Activated CD4-positive, alpha-beta memory T cell treated with anti-CD3 and anti-CD28 coated beads for 36 hours (primary cell): Measurements from ENCODE around the gene KCTD16. TPM values are rescaled to one million over a fixed set of nuclear protein-coding genes. Genes with fewer than 3 reads are reported as not detected.

Experiments
- CTCF ChIA-PET: fragments of 350-600 bp; sonication (Branson Sonifier 250); formaldehyde crosslinking; loops from one replicate; lab custom pipeline; 2021; ENCODE audit warnings: antibody characterized with exemption, inconsistent platforms; lab: Charles Lee
- POLR2A ChIA-PET: fragments of 350-600 bp; sonication (Branson Sonifier 250); formaldehyde crosslinking; loops from one replicate; lab custom pipeline; 2021; ENCODE audit warnings: antibody characterized with exemption; lab: Charles Lee
- DNase-seq: peaks from one replicate; pipeline ENCODE4 v3.0.0-alpha.2; 2020
- H3K27ac Mint-ChIP-seq: one replicate; pipeline ENCODE4 v1.8.0; 2021; ENCODE audit warnings: mixed read lengths
- H3K27me3 Mint-ChIP-seq: one replicate; pipeline ENCODE4 v1.8.0; 2021; ENCODE audit warnings: mixed read lengths
- H3K36me3 Mint-ChIP-seq: one replicate; pipeline ENCODE4 v1.8.0; 2021; ENCODE audit warnings: mixed read lengths
- H3K4me1 Mint-ChIP-seq: one replicate; pipeline ENCODE4 v1.8.0; 2021; ENCODE audit warnings: low read depth, mixed read lengths
- H3K4me3 Mint-ChIP-seq: one replicate; pipeline ENCODE4 v1.8.0; 2021; ENCODE audit warnings: mild to moderate bottlenecking, mixed read lengths
- H3K9me3 Mint-ChIP-seq: one replicate; pipeline ENCODE4 v1.8.0; 2021; ENCODE audit warnings: mixed read lengths
- intact Hi-C: fragments of 100-400 bp; cut with micrococcal nuclease; formaldehyde crosslinking; loops from one replicate; pipeline ENCODE4 v1.15.1; 2023
- total RNA-seq, 2 experiments: library from RNA; stranded (reverse); gene quantifications; one replicate each; pipeline ENCODE4 v1.2.3, GENCODE V29; 2021

KCTD16 gene
- total RNA-seq, 2 experiments from 2014 or later = 0.24 to 0.27 TPM

DNA sequence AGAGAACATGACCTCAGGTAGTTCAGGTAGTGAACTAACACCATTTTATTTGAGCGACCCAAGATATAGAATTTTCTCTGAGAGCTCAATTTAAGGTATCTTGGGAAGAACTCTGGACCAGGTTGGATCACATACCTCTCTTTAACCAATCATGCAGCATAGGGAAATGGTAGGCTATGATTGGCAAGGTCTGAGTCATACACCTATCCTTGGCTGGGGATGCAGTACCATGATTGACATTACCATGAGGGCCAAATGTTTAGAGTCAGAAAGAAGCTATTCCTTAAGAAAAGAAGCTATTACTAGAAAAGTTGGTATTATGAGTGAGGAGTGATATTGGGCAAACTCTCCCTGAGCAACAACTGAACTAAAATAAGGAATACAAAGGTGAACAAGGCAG lies 258.7 kb downstream of the KCTD16 start:
- no peaks in the 10 kb centered on the region for H3K4me1 Mint-ChIP-seq
- H3K9me3 Mint-ChIP-seq = peaks cover 3% of the 10 kb centered on the region
- no peak overlapping the region for H3K27ac Mint-ChIP-seq
- POLR2A ChIA-PET = no interaction called here
- H3K27me3 Mint-ChIP-seq = no peaks in the 10 kb centered on the region
- no peak overlapping the region for H3K4me3 Mint-ChIP-seq
- no peaks in the 10 kb centered on the region for H3K36me3 Mint-ChIP-seq
- DNase-seq = no peak
- intact Hi-C loops = no loop called here
- CTCF ChIA-PET = no interaction called here

DNA sequence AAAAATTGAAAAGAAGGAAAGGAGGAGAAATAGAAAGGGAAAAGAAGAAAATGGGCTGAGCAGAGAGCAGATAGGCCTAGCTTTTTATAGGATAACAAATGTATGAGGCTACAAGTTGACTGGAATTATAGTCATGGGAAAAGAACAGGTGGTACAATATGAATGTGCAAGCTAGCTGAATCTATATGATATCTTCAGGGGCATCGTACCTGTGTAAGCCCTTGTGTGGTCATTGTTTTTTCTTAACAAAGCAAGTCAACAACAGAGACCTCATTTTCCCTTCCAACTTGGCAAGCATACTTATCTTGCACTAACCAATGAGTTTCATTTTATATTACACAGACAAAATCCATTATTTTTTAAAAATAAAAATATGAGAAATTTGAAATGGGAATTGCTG lies 259.2 kb downstream of the KCTD16 start:
- no peak for DNase-seq
- intact Hi-C loops = no loop called here
- no peaks in the 10 kb centered on the region for H3K27me3 Mint-ChIP-seq
- ChIA-PET POLR2A (no interaction called here), CTCF (no interaction called here)
- H3K27ac Mint-ChIP-seq = no peak overlapping the region
- peaks cover under 1% of the 10 kb centered on the region for H3K9me3 Mint-ChIP-seq
- H3K36me3 Mint-ChIP-seq = no peaks in the 10 kb centered on the region
- no peak overlapping the region for H3K4me3 Mint-ChIP-seq
- no peaks in the 10 kb centered on the region for H3K4me1 Mint-ChIP-seq

DNA sequence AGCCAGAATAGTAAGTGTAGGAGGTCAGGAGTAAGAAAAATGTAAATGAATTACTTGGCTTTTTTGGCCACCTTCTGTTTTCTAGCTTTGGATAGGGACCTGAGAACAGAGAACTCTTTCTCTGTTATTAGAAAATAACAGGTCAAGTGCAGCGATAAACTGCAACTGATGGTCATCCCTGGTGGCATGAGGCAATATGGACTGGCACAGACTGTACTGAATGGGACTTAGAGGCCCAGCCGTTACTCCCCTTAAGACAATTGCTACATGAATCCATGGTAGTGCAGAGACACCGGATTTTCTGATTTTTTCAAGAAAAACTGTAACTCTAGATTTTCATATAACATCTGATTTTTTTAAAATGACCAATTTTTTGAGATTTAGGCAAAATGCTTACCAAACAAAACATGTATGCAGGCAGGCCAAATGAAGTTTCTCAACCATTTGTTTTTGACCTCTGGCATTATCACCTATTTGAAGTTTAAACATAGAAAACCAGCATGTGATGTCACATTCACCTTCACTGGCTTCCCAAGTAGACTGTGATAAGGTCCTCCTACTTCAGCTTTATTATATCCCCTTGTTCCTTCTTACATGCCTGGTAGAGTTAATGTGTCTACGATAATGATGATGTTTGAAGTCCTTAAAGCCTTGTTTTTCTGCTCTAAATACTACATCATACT lies 262.6 kb downstream of the KCTD16 start:
- intact Hi-C loops = no loop called here

GRCh38 chr5:144433893-144434292 lies 263.2 kb downstream of the KCTD16 start:
- no peaks in the 10 kb centered on the region for H3K36me3 Mint-ChIP-seq
- intact Hi-C loops = no loop called here
- H3K27me3 Mint-ChIP-seq = no peaks in the 10 kb centered on the region
- DNase-seq = no peak
- ChIA-PET CTCF (no interaction called here), POLR2A (no interaction called here)
- no peak overlapping the region for H3K27ac Mint-ChIP-seq
- H3K4me3 Mint-ChIP-seq = no peak overlapping the region
- H3K4me1 Mint-ChIP-seq = no peaks in the 10 kb centered on the region
- H3K9me3 Mint-ChIP-seq = no peaks in the 10 kb centered on the region

More for the DNA sequence above, 262.6 kb downstream of the KCTD16 start:
- Mint-ChIP-seq H3K9me3 (no peaks in the 10 kb centered on the region), H3K36me3 (no peaks in the 10 kb centered on the region), H3K4me3 (no peak overlapping the region), H3K27ac (no peak overlapping the region), H3K27me3 (no peaks in the 10 kb centered on the region), H3K4me1 (no peaks in the 10 kb centered on the region)
- ChIA-PET CTCF (no interaction called here), POLR2A (no interaction called here)
- DNase-seq = no peak

- Mint-ChIP-seq H3K4me3 (no peak overlapping the region), H3K27me3 (no peaks in the 10 kb centered on the region), H3K36me3 (no peaks in the 10 kb centered on the region), H3K4me1 (no peaks in the 10 kb centered on the region), H3K9me3 (peaks cover 17% of the 10 kb centered on the region), H3K27ac (no peak overlapping the region)
- intact Hi-C loops = no loop called here
- POLR2A ChIA-PET = no interaction called here
- CTCF ChIA-PET = no interaction called here
- no peak for DNase-seq
These were observed 265.3 kb downstream of the KCTD16 start for GRCh38 chr5:144436007-144436406.

DNA sequence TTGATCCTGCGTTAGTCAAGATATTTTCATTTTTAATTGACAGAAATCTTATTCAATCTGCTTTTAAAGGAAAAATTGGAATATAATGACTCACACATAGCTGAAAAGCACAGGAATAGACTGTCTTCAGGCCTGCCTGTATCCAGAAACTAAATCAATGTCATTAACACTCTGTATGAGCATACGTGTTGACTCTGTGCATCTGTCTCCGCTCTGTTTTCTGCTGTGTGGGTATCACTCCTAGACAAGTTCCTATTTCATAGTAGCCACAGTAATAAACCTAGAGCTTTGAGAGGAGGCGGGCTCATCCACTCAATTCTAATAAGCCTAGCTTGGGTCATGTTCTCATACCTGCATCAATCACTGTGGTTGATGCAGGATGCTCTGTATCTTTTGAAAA lies 267.6 kb downstream of the KCTD16 start:
- intact Hi-C loops = no loop called here
- Mint-ChIP-seq H3K9me3 (peaks cover 27% of the 10 kb centered on the region), H3K27ac (no peak overlapping the region), H3K4me3 (no peak overlapping the region), H3K36me3 (no peaks in the 10 kb centered on the region), H3K4me1 (no peaks in the 10 kb centered on the region), H3K27me3 (no peaks in the 10 kb centered on the region)
- no peak for DNase-seq
- ChIA-PET POLR2A (no interaction called here), CTCF (no interaction called here)

DNA sequence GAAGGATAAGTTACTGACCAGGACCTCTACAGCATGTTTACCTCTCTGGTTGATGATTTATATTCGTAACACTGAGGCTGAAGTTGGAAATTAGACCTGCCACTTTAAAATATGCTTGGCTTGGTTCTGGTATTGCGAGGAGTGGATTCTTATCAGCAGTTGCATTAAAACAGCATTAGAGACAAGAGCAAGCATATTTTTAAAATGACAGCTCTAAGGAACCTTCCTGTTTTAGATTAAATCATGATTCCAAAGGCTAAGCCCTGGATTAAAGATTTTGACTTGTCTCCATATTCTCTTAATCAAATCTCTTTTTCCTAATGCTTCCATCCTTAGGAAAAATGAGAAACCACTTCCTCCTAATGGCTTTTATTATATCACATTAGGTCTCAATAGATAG lies 277.8 kb downstream of the KCTD16 start:
- CTCF ChIA-PET = no interaction called here
- no peaks in the 10 kb centered on the region for H3K27me3 Mint-ChIP-seq
- no peaks in the 10 kb centered on the region for H3K4me1 Mint-ChIP-seq
- H3K9me3 Mint-ChIP-seq = peaks cover 9% of the 10 kb centered on the region
- no peak for DNase-seq
- H3K4me3 Mint-ChIP-seq = no peak overlapping the region
- H3K36me3 Mint-ChIP-seq = no peaks in the 10 kb centered on the region
- POLR2A ChIA-PET = no interaction called here
- no peak overlapping the region for H3K27ac Mint-ChIP-seq
- intact Hi-C loops = no loop called here

DNA sequence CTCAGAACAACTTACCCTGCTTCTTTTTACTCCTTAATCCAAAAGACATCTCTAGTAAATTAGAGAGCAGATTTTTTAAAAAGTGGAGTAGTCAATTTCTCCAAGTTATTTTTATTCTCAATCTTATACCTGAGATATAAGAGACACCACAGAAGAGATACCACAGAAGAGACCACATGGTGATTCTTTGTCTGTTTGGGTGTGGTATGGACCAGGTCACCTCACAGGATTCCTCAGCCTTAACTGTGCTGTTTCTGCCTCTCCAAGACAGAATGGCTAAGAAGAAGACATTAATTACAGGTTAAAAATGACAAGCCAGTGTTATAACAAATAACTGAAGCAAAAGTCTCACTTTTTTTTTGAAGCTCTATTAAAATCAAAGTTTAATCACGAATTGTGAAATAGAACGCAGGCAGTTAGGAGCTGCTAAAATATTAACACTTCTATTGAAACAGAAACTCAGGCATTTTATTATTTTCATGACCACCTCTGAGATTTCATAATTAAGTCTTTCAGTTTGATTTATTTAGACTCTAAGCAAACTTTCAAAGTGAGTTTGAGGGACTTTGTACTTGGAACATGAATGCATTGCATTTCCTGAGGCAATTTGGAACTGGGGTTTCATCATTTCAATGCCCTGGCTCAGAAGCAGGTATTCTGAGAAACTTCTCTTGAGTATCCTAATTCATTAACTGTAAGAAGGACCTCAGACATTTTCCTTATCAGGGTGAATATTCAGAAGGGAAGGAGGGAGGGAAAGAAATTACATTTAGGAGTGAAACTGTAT lies 280.7 kb downstream of the KCTD16 start:
- Mint-ChIP-seq H3K27me3 (no peaks in the 10 kb centered on the region), H3K9me3 (peaks cover 3% of the 10 kb centered on the region), H3K4me3 (no peak overlapping the region), H3K27ac (no peak overlapping the region), H3K36me3 (no peaks in the 10 kb centered on the region), H3K4me1 (no peaks in the 10 kb centered on the region)
- DNase-seq = no peak
- POLR2A ChIA-PET = no interaction called here
- CTCF ChIA-PET = interaction anchor here (0.5 kb wide), 1 partner anchor 205 kb away, joined by 3 read pairs; no protein-coding TSS in a partner anchor
- intact Hi-C loops = no loop called here

- intact Hi-C loops = no loop called here
These were observed 283.1 kb downstream of the KCTD16 start for GRCh38 chr5:144453753-144454152.

DNA sequence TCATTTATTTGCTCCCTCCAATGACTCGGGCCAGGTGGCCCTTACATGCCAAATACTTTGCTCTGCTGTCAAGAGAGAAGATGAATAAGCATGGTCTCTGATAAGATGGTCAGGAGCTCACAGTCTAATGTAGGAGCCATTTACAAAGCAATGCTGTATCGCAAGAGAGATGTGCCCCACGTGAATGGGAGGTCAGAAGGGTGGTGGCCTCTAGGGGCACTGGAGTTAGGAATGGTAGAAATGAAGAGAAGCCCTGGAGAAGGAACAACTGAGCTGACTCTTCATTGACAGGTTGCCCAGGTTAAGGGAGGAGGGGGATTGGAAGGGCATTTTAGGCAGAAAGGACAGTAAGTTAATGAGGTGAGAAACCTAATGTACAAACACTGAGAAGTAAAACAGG lies 286.5 kb downstream of the KCTD16 start:
- intact Hi-C loops = no loop called here
- Mint-ChIP-seq H3K9me3 (peaks cover 9% of the 10 kb centered on the region), H3K4me1 (no peaks in the 10 kb centered on the region), H3K4me3 (no peak overlapping the region), H3K36me3 (no peaks in the 10 kb centered on the region), H3K27me3 (no peaks in the 10 kb centered on the region), H3K27ac (no peak overlapping the region)
- ChIA-PET POLR2A (no interaction called here), CTCF (no interaction called here)
- DNase-seq = no peak

More at GRCh38 chr5:144453753-144454152, 283.1 kb downstream of the KCTD16 start:
- no peaks in the 10 kb centered on the region for H3K36me3 Mint-ChIP-seq
- H3K4me1 Mint-ChIP-seq = no peaks in the 10 kb centered on the region
- ChIA-PET CTCF (no interaction called here), POLR2A (no interaction called here)
- H3K27ac Mint-ChIP-seq = no peak overlapping the region
- H3K9me3 Mint-ChIP-seq = peaks cover 3% of the 10 kb centered on the region
- no peak overlapping the region for H3K4me3 Mint-ChIP-seq
- DNase-seq = no peak
- no peaks in the 10 kb centered on the region for H3K27me3 Mint-ChIP-seq

DNA sequence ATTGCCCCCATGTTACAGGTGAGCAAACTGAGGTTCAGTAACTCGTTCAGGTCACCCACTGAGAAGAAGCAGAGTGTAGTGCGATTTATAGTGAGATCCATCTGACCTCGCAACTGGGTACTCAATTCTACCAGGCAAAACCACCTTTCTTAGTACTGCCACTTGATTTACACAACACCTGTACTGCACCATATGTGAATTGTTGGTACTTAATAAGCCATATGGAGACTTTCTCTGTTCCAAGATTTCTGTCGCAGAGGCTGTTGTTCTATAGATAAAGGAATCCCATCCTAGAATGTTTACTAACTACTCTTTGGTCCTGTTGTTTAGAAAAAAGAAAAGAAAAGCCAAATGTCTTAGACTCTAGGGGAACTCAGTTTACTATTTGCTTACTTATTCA lies 287.5 kb downstream of the KCTD16 start:
- intact Hi-C loops = no loop called here
- POLR2A ChIA-PET = no interaction called here
- Mint-ChIP-seq H3K36me3 (no peaks in the 10 kb centered on the region), H3K4me1 (no peaks in the 10 kb centered on the region), H3K9me3 (peaks cover 7% of the 10 kb centered on the region), H3K4me3 (no peak overlapping the region), H3K27ac (no peak overlapping the region), H3K27me3 (no peaks in the 10 kb centered on the region)
- CTCF ChIA-PET = no interaction called here
- no peak for DNase-seq

- Mint-ChIP-seq H3K27me3 (no peaks in the 10 kb centered on the region), H3K9me3 (peaks cover 6% of the 10 kb centered on the region), H3K4me3 (no peak overlapping the region), H3K27ac (no peak overlapping the region), H3K4me1 (no peaks in the 10 kb centered on the region), H3K36me3 (no peaks in the 10 kb centered on the region)
- POLR2A ChIA-PET = no interaction called here
- no peak for DNase-seq
- intact Hi-C loops = no loop called here
- CTCF ChIA-PET = no interaction called here
These were observed 289.9 kb downstream of the KCTD16 start for GRCh38 chr5:144460600-144460999.

DNA sequence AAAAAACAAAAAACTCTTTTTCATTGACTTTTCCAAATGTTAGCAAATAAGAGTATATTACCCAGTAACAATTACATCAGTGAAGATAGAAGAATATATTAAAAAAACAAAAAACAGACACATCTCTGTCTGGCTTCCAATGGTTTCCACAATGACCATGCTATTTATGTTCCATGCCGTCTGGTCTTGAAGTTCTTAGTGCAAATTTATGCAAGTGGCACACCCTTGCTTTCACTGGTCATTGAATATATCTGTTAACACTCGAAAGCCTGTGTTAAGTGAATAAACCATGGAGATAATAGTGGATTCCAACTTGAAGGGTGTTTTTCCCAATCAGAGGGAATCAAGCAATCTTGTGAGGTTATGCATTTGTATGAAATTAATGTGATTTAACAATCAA lies 291.9 kb downstream of the KCTD16 start:
- no peaks in the 10 kb centered on the region for H3K27me3 Mint-ChIP-seq
- H3K27ac Mint-ChIP-seq = no peak overlapping the region
- DNase-seq = no peak
- H3K9me3 Mint-ChIP-seq = peaks cover 6% of the 10 kb centered on the region
- ChIA-PET CTCF (no interaction called here), POLR2A (no interaction called here)
- no peaks in the 10 kb centered on the region for H3K4me1 Mint-ChIP-seq
- no peak overlapping the region for H3K4me3 Mint-ChIP-seq
- intact Hi-C loops = no loop called here
- no peaks in the 10 kb centered on the region for H3K36me3 Mint-ChIP-seq
